ENCODE data around the gene CCDC14.

GRCh38 chr3:123883111-123883510 lies 77.9 kb downstream of the CCDC14 start:
- TF ChIP-seq POLR2A (IDR thresholded peaks at IDR 0.05) (no peak), CTCF (IDR thresholded peaks at IDR 0.05 in 8 of 11, conservative IDR thresholded peaks at IDR 0.05 in 3 of 11) (no peak)

Data from spleen (tissue), 7 donors.